Stimulated activated CD4-positive, alpha-beta T cell treated with anti-CD3 and anti-CD28 coated beads, TNF-alpha, amount 100 ng/mL, for 4 hours (primary cell): ENCODE results near the gene CAST.

Experiments used
- DNase-seq, 3 experiments: peaks; one replicate each; pipeline ENCODE4 v3.0.0-alpha.2; 2020; ENCODE audit warnings: low read depth in 3 of 3

CAST gene

GRCh38 chr5:96818125-96818788, 156.1 kb downstream of the CAST start:
- no peak for DNase-seq

DNA sequence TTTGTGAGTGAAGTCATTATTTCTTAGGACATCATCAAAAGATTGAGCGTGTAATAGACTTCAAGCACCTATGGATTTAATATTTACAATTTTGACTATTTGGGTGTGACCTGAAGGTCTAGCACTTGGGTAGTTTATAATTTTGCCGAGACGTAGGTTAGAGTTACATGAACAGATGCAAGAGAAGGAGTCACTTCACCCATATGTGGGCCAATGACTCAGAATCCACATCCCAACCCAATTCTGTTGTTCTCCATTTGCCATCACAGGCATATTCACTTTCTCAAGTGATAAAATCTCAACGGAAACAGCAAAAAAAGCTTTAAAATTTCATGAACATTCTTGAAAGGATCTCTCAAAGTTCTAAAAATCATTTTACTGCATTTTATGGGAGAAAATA, 157.6 kb downstream of the CAST start:
- DNase-seq, result no peak

DNA sequence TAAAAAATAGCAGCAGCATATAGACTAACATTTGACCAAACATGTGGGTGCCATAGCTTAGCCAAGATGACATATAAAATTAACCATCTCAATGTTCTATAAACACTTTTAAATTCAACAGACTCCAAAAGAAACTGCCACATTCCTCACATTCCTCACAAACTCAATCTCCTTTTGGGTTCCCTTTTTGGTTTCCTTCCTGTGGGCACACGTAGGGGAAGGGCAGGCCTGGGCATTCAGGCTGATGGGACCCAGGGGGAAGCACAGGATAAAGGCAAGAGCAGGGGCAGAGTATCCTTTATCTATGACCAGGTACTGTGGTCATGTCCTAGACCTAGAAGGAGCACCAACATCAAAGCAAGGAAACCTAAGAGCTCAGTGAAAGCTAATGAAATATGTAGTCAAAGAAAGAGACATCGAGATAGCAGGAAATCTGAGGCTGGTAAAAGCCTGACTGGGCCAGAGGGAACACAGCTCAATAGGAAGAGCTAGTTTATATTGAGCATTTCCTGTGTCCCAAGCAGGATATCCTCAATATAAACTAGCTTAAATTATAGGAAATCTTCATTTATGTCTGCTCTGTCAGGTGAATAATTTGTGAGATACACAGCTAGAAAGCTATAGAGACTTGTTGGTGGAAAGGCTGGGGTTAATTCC, 159.2 kb downstream of the CAST start:
- no peak for DNase-seq

DNA sequence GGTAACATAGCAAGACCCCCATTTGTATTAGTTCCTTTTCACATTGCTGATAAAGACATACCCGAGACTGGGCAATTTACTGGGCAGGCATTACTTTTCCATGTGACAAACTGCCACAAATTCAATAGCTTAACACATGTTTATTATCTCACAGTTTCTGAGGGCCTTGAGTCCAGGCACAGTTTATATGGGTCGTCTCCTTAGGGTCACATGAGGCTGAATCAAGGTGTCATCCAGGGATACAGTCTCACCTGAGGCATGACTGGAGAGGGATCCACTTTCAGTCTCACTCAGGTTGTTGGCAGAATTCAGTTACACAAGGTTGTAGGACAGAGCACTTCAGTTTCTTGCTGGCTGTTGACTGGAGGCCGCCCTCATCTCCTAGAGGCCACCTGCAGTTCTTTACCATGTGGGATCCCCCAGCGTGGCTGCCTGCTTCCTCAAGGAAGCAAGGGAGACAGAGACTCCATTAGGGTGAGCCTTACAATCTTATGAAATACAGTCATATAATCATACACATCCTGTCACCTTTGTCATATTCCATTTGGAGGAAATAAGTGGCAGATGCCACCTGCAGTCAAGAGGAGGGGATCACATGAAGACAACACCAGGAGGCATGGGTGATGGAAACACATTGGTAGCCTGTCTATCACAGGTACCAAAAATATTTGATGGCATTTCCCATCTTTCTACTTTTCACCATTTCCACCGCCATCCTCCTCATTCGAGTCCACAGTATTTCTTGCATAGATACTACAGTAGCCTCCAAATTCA, 160.7 kb downstream of the CAST start:
- DNase-seq, result no peak

DNA sequence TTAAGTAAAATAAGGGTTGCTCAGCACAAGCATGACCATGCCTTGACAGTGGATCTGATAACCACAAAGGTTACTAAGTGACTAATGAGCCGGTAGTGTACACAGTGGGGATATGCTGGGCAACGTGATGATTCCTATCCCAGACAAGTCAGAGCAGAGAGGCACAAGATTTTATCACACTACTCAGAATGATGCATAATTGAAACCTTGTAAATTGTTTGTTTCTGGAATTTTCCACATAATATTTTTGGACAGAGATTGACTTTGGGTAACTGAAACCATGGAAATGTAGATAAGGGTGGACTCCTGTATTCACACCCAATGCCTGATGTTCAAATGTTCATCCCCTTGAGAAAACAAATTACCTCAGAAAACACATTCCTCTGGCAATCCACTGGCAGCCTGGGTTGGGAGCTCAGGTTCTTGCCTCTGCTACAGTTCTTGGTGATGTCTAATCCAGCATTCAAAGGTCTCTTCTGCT, 161.8 kb downstream of the CAST start:
- DNase-seq, result no peak
